Gastrocnemius medialis (tissue), 4 donors: ENCODE results near the gene ADGRE3.

ENCODE experiments used
- CTCF ChIP-seq, 5 experiments: fragments of 450-650 bp in 3 of 5; fragments of 200-600 bp in 2 of 5; sonication (generic) in 2 of 5; IDR thresholded peaks in 4 of 5; conservative IDR thresholded peaks in 1 of 5; 1 replicate in 4 of 5; 2 replicates in 1 of 5; pipeline ENCODE4 v1.5.1; 2016 to 2019; ENCODE audit warnings: antibody characterized with exemption in 5 of 5, mild to moderate bottlenecking in 3 of 5, moderate library complexity in 3 of 5
- POLR2A ChIP-seq, 2 donors: fragments of 450-650 bp; IDR thresholded peaks; one replicate each; pipeline ENCODE4 v1.6.1; 2017; ENCODE audit warnings: antibody characterized with exemption in 2 of 2, mild to moderate bottlenecking in 2 of 2, moderate library complexity in 2 of 2

GRCh38 chr19:14686411-14686810 is 11.8 kb upstream of the ADGRE3 start:
- TF ChIP-seq CTCF (IDR thresholded peaks at IDR 0.05 in 4 of 5, conservative IDR thresholded peaks at IDR 0.05 in 1 of 5) (no peak), POLR2A (IDR thresholded peaks at IDR 0.05) (no peak)
